PFSK-1 (cell line): ENCODE results near the gene DENND10.

Source experiments
- FOXP2 ChIP-seq: optimal IDR thresholded peaks from 2 replicates; pipeline ENCODE3; 2011; ENCODE audit warnings: borderline replicate concordance, control low read depth, inconsistent platforms; ENCODE audit not compliant: insufficient read depth; ENCODE audit errors: extremely low read length, extremely low read depth
- POLR2AphosphoS5 ChIP-seq: IDR thresholded peaks from 2 replicates; pipeline ENCODE4 v1.6.1; 2012; ENCODE audit warnings: low read depth, mild to moderate bottlenecking, control low read depth, low read length, moderate library complexity
- REST ChIP-seq, 2 experiments: IDR thresholded peaks; 2 replicates each; pipeline versions ENCODE4 v1.6.1 to v1.8.0; 2011 to 2012; ENCODE audit warnings: low read depth in 2 of 2, low read length in 2 of 2, control low read depth in 1 of 2, inconsistent platforms in 1 of 2, mild to moderate bottlenecking in 1 of 2, moderate library complexity in 1 of 2; ENCODE audit not compliant: insufficient read depth in 1 of 2
- SIN3A ChIP-seq: IDR thresholded peaks from 2 replicates; pipeline ENCODE4 v1.6.1; 2012; ENCODE audit warnings: mild to moderate bottlenecking, low read length, moderate library complexity, borderline replicate concordance; ENCODE audit not compliant: insufficient read depth
- TAF1 ChIP-seq: IDR thresholded peaks from 2 replicates; pipeline ENCODE4 v1.6.1; 2012; ENCODE audit warnings: low read length, control low read depth, borderline replicate concordance; ENCODE audit not compliant: insufficient read depth

GRCh38 chr10:119105155-119105554 lies 1.2 kb downstream of the DENND10 start:
- no peak for TF ChIP-seq POLR2AphosphoS5
- no peak for TF ChIP-seq SIN3A
- no peak for TF ChIP-seq REST (IDR thresholded peaks at IDR 0.05; ENCODE audit: insufficient read depth in 1 of 2, low read depth in 2 of 2, low read length in 2 of 2)
- no peak for TF ChIP-seq TAF1
- no peak for TF ChIP-seq FOXP2
